ENCODE data around the gene MEX3C. TPM values are rescaled to one million over a fixed set of nuclear protein-coding genes. Genes with fewer than 3 reads are reported as not detected.

MEX3C gene
- total RNA-seq: 41.5 and 42.5 TPM in 2 replicates

DNA sequence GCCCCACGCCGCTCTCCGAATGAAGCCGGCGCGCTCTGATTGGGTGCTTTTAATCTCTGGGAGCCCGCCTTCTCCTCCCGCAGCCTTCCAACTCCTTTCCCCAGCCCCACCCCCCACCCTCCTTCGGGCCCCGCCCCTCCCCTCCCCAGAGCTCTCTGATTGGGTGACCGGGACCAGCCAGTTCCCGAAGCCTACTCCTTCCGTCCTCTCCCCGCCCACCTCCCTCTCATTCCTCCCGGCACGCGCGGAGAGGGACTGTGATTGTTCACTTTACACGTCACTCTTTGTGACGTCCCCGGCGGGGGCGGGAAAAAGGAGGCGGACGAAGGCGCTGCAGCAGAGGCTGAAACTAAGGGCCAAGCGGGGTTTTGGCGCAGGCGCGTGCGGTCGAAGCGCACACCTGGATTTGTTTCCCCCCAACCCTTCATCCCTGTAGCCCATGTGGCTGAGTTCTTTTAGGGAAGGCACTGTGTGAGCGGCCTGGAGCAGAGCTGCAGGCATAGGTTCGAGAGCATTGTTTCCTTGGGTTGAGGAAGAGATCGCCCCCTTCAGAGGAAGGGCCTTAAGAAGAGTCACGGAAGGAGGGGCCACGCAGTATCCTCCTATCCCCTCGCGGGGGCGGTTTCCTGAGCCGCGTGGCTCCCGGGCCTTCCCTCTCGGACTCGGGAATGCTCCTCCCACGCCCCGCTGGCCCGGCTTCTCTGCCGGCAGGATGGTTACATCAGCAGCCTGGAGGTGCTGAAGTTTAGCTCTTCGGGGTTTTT is at the start of gene MEX3C:
Gene MEX3C (minus strand): TSS at position 21 of the 764 bp plus-strand sequence. CDS start 361 bp downstream, outside the sequence.
- DNase-seq: peak; percentile 99

DNA sequence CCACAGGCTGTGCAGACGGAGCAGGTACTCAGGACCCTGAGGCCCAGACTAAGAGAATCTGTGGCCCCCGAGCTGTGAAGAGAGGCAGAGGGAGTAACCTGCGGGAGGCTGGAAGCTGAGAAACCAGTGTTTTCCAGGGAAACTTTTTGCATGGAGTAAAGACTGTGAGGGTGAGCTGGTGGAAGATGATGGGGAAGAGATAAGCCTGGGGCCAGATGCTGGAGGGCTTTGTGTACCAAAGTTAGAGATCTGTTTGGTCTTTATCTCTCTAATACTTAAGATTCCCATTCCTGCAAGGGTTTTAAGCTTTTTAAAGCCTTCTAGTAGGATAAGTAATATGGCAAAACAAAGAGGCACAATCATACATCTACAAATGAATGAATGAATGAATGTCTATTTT is 43.7 kb upstream of the MEX3C start:
- no peak for DNase-seq

- DNase-seq: no peak
These were observed 38.7 kb upstream of the MEX3C start for GRCh38 chr18:51236225-51236624.

GRCh38 chr18:51235009-51235789 is 37.7 kb upstream of the MEX3C start:
- DNase-seq: no peak

DNA sequence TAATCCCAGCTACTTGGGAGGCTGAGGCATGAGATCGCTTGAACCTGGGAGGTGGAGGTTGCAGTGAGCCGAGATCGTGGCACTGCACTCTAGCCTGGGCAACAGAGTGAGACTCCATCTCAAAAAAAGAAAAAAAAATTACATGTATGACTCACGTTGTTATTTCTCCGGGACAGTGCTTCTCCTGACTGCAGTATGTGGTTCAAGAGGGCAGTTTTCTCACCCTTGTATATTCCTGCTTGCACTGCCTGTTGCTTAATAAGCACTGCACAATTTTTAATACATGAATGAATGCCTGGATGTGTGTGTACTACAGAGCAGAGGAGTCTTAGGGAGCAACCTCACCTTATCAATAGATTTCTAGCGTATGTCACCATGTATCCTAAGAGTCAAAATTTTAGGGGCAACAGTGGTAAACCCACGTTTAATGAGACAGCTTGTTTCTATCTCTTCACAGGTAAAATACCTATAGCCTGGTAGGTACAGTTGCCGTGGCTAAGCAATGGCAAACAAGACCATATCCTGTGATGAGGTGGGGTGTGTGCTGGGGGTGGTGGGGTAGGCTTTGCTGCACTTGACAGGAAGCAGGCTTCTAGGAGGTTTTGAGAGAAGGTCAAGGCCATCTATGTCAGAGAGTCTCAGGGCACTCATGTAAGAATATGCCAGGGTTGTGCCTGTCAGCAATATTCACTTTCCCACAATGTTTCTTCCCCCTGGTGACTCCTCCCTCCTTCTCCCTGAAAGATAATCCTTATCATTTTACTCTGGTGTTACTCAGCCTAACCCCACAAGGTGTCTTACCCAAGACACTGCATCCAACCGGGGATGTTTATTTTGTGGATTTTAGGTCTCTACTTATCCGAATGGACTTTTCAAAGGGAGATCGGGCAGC is 36.9 kb upstream of the MEX3C start:
- DNase-seq: no peak

DNA sequence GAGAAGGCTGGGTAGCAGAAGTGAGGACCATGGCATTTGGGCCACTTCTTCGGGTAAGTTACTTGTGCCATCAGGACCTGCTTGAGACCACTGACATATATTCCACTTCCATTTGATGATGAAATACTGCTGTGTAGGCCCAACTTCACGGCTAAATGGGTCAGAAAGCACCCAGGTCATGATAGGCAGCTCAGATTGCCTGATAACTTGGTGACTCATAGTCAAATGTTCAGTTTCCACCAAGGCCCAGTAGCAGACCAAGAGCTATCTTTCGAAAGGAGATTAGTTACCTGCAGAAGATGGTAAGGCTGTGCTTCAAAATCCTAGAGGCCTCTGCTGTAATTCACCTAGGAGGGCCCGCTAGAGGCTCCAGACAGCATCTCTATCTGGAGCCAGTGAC is 31.8 kb upstream of the MEX3C start:
- DNase-seq: no peak

- DNase-seq: no peak
These were observed 30.2 kb upstream of the MEX3C start for GRCh38 chr18:51227660-51228059.

GRCh38 chr18:51226587-51227350 is 29.3 kb upstream of the MEX3C start:
- DNase-seq: no peak

DNA sequence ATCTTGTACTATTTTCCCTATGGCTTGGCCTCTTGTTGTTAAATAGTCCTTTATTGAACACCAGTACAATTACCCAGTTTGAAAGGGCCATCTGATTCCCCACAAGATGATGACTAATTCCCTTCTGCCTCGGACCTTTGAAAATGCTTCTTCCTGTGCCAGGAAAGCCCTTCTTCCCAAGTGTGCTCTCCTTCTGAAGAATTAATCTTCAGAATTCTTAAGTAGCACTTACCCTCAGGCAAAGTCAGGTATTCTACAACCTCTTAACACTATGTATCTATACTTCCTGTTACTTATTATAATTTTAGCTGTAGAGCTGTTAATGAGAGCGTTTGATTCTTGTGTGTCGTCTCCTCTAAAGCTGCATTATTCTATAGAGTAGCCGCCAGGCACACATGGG is 28.6 kb upstream of the MEX3C start:
- DNase-seq: no peak

GRCh38 chr18:51212606-51213005 is 15.1 kb upstream of the MEX3C start:
- DNase-seq: no peak

DNA sequence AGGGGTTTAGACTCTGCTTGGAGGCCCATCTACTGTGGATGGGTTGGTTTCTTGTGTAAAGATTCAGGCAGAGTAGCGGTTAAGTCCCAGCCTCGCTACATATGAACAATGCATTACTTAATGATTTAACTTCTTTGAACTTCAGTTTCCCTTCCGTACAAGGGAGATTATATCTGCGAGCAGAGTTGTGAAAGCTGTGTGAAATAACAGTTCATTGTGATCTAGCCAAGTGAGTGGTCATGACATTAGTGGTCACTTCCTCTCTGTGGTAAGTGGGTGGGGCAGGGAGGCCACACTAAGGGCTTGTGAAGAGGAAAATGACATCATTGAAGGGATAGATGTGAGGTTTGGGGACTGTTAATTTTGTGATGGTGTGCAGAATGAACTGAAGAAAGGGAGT is 14.1 kb upstream of the MEX3C start:
- peak; percentile 76 for DNase-seq

GRCh38 chr18:51196811-51197660 is 445 bp downstream of the MEX3C start:
- DNase-seq: peak; percentile 69

DNA sequence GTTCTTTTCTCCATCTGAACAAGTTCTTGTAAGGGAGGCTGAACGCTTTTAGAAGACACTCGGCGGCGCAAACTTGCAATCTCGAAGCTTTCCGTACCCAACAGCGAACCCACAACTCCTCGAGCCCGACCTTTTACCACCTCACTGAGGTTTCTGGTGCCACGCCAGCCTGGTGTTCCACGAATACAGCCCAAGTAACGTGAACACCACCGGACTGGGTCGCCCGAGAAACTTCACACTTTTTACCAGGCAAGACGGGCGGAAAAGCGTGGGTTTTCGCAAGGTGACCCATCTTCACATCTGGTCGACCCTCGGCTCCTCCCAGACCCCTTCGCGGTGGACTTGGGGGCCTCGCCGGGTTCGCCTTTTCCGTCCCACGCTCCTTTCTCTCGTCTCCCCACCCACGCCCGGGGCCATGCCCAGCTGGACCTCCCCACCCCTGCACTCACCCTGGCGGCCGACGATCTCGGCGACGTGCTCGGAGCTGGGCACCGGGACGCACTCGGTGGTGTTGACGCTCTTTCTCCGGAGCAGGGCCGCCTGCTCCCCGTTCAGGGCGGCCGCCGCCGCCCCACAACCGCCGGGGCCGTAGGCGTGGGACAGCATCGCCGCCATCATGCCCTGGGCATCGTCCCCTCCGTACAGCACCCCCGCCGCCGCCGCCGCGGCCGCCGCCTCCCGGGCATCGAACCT is 1.2 kb downstream of the MEX3C start:
- DNase-seq: peak; percentile 41

DNA sequence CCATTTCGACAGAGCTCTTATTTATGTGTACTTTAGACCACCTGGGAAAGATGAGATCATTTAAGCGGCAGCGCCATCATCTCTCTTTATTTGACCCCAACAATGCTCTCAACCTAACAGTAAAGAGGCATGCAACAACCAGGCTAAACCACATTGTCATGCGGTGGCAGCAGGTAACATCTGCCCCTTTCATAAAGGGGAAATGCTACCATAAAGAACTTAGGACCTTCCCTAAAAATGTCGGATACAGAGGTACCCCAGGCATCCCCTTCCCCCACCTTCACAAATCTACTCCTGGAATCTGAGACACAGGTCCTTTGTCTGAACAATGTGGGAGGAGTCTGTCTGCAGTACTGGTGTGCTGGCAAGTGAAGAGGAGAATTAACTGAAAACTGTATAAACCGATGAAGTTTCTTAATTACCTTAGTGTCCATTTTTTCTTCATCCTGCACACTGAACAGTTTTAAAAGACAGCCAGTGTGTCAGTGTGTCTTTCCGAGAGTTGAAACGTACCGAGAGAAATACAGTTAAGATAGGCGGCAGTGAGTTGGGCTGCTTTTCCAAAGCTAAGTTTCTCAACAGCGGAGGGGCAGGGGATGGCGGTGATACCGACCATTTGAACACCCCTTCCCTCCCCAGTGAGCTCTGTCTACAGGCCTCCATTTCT is 1.9 kb downstream of the MEX3C start:
- DNase-seq: peak; percentile 79

DNA sequence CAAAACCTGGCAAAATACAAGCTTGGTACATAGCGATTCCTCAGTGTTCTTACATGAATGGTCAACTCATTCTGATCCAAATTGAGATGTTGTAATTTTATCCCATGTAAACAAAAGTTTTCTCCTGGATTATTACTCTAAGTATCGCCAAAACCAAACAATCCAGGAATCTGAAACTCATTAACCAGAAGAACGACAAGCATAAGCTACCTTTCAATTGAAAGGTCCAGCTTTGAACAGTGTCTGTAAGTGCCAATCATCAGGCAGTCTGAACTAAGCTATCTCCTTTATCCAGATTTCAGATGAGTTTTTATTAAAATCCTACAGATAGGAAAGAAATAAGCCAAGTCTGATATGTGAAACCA is 2.4 kb downstream of the MEX3C start:
- no peak for DNase-seq

DNA sequence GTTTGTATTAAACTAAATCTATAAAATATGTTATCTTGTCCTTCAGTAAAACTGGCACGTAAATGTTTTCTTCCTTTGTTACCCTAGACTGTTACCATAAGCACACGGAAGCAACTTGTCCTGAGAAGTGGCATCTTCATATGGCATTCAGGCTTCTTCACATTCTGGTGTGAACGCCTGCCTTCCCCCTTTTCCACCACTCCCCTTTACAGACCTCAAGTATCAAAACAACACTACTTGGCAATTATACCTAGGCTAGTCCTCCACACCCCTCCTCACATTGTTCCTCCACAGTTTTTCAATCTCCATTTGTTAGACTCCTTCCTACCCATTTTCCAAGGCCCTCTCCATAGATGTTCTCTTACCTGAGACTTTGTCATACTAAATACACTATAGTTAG is 2.9 kb downstream of the MEX3C start:
- DNase-seq: peak; percentile 31

GRCh38 chr18:51193621-51194287 is 3.7 kb downstream of the MEX3C start:
- DNase-seq: peak; percentile 30

DNA sequence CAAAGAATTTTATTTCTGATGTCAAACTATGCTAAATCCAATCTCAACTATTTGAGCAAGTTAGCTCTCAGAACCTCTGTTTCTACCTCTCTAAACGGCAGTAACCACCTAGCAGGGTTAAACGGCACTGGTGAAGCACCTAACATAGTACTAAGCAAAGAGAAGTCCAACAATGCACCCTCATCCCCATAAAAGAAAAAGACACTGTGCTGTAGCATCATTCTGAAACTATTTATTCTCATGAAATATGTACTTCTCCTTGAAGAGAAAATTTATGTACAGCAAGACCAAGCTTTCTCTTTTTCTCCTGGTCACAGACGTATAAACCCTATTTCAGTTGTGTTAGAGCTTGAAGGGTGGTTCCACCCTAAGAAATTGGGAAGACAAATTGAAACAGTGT is 4.8 kb downstream of the MEX3C start:
- no peak for DNase-seq

DNA sequence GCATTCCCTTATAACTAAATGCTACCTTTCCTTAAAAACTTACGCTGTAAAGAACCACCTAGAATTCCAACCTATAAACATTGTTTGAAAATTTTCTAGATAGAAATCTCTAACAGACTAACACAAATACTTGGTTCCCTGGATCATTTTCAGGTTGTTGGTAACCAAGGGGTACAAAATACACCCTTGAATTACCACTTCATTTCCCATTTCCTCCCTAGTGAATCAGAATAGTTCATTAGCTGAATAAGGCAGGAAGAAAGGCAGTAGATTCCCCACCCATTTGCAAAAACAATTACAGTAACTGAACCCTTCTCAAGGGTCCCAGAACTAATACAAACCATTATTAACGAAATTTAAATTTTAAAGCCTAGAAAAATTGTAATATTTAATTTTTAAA is 5.5 kb downstream of the MEX3C start:
- peak; percentile 59 for DNase-seq
